HG02981 (cell line): ENCODE data around the gene IGFBP2.
"Not testable (repeated sequence)": the region's sequence is repeated elsewhere in the genome, so short reads cannot be mapped to it uniquely, and the experiment has no call there.

Experiments used
- ATAC-seq: cut with Tn5 transposase; IDR thresholded peaks from one replicate; pipeline ENCODE4 v1.9.1; 2021; ENCODE audit warnings: mild to moderate bottlenecking, moderate library complexity; ENCODE audit not compliant: unreplicated experiment

Gene IGFBP2, protein sequence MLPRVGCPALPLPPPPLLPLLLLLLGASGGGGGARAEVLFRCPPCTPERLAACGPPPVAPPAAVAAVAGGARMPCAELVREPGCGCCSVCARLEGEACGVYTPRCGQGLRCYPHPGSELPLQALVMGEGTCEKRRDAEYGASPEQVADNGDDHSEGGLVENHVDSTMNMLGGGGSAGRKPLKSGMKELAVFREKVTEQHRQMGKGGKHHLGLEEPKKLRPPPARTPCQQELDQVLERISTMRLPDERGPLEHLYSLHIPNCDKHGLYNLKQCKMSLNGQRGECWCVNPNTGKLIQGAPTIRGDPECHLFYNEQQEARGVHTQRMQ

DNA sequence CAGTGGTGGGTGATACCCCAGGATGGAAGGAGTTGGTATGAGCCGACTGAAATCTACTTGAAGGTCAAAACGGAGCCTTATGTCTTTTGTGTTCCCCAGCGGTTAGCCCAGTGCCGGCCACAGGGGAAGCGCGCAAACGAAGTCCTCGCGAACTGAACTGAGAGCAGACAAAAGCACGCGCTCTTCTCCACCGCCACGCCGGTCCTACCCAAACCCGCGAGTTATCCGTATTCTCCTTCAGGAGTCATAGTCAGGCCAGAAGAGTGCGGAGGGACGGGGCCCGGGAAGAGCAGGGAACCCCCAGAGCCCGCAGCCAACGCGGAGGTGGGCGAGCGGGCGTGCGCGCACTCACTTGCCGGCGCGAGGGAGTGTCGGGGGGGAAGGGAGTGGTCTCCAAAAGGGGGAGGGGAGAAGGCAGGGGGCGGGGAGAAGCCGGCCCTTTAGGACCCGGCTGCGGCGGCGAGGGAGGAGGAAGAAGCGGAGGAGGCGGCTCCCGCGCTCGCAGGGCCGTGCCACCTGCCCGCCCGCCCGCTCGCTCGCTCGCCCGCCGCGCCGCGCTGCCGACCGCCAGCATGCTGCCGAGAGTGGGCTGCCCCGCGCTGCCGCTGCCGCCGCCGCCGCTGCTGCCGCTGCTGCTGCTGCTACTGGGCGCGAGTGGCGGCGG is at the start of gene IGFBP2:
Gene IGFBP2 (plus strand): TSS at position 469 of the 664 bp plus-strand sequence. CDS start 104 bp downstream, at position 573.
- ATAC-seq, result no peak

DNA sequence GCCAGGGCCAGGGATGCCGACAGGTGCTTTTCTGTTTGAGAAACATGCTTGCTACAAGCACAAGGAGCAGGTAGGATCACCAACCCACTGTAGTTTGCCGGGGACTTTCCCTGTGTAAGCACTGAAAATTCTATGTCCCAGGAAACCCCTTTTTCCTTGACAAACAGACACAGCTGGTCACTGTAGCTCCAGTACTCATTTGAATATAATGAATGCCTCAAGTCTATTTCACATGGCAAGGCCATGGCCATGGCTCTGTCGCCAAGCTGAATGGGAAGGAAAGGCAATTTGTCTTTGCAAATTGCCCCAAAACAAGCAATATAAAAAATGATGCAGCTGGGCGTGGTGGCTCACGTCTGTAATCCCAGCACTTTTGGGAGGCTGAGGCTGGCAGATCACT is 49.6 kb upstream of the IGFBP2 start:
- ATAC-seq, result no peak

DNA sequence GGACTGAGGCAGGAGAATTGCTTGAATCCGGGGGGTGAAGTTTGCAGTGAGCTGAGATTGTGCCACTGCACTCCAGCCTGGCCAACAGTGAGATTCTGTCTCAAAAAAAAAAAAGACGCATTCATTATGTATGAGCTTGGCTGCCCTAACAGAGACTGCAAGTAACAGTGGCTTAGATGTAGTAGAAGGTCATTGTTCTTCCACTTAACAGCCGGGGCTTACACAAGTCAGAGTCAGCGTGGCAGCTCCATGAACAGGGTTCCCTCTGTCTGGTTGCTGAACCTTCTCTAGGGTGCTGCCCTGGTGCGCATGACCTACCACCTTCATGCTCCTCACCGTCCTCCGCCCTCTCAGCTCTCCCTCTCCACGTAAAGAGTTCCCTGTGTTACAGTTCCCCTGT is 49.1 kb upstream of the IGFBP2 start:
- ATAC-seq, result no peak

DNA sequence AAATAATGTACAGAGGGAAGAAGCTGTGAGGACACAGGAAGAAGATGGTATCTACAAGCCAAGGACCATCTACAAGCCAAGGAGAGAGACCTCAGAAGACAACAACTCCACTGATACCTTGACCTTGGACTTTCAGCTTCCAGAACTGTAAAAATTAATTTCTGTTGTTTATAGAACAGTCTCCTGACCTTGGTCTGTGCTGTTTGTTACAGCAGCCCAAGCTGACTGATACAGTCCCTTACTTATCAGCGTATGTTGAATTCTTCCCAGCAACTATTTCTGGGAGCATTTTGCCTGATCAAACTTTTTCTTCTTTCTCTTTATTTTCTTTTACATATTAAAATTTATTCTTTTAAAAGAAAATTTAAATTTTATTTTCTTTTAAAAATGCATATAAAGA is 47.8 kb upstream of the IGFBP2 start:
- no peak for ATAC-seq

DNA sequence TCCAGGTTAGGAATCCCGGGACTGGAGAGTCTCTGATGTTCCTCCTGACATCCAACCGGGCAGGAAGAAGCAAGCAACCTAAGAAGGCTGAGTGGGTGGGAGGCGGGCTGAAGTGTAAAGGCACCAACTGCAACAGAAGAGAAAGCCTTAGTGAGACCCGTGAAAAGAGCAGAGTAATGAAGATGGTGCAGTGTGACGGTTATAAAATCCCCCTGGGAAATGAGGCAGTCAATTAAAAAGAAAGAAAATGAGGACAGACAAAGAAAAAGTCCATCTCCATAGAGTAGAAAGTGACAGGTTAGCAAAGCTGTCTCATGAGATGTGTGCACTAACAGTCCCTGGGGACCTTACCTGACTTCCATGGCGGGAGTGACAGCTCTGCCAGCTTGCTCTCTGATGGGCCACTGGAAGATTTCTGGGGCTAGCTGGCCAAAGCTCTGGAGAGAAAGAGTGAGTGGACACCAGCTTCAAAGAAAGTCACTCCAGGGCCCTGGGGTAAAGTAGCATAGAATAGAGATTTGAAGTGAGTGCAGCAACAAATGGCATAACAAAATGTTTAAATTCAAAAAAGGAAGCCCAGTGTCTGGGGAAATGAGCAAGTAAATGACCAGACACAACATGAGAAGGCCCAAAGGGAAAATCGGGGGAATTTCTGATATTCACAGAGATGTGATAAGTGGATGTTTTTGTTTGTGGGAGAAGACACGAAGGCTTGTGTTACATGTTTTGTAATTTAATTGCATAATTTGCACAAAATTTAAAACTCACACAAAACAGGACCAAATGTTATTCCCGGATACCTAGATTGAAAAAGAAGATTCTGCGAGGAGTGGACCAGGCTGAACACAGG is 44.1 kb upstream of the IGFBP2 start:
- no peak for ATAC-seq

DNA sequence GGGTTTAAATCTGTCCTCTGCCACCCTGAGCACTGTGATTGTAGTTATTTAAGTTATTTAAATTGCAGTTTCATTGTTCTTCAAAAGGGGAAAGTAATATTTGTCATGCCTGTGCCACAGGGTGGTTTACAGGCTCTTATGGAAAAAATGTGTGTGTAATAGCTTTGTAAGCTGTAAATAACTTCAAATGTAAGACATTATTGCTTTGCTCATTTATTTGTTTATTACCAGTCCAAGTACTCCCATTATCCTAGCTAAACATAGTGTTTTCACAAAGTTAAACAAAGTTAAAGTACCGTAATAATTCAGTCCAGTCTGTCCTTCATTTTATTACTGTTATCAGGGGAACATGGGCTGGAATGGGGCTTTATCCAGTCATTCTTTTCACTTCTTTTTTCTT is 43.4 kb upstream of the IGFBP2 start:
- ATAC-seq, result no peak

DNA sequence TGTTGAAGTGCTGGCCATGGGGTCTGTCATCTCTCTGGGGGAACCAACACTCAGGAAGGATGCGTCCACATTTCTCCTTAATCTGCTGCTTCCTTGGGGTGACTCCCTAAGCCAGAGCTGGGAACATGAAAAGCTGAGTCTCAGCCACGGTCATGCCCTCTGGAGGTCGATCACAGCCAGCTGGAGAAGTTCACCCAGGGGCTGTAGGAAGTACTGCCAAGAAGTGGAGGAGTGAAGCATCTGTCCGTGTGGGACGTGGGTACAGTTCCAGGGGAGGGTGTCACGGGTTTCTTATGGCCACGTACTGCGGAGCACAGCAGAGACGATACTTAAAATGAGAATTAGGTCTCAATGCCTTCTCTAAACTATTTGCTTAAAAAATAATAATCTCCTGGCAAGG is 42.4 kb upstream of the IGFBP2 start:
- no peak for ATAC-seq

DNA sequence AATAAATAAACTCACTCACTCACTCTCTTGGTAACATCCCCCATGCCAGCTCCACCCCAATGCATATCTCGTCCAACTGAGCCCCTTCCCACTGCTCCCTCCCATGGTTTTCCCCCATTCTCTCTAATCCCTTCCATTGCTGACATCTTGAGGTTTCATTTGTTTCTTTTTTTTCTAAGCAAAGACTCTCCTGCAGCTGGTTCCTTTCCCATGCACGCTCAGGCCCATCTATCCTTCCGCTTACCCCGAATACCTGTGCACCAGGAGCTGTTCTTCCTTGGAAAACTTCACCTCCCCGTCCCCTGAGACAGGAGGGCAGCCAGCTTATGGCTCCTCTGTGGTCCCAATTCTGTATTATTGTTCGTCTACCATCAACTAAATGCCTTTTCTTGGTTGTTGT is 41.7 kb upstream of the IGFBP2 start:
- ATAC-seq, result no peak

DNA sequence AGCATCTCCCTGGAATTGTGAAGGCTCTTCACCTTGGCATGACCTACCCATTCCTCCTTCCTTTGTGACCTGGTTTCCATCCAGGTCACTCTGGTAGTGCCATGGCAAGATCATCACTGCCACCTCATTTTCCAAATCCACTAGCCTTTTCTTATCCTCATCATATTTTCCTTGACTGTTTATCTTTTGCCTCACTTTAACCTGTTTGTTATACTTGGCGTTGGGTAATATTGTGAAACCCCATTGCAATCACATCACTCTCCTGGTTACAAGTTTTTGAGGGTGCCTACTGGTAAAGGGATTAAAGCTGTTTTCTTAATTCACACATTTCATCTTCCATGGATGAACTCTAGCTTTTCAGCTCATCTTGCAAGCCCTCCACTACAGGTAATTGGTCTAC is 39.1 kb upstream of the IGFBP2 start:
- no peak for ATAC-seq

DNA sequence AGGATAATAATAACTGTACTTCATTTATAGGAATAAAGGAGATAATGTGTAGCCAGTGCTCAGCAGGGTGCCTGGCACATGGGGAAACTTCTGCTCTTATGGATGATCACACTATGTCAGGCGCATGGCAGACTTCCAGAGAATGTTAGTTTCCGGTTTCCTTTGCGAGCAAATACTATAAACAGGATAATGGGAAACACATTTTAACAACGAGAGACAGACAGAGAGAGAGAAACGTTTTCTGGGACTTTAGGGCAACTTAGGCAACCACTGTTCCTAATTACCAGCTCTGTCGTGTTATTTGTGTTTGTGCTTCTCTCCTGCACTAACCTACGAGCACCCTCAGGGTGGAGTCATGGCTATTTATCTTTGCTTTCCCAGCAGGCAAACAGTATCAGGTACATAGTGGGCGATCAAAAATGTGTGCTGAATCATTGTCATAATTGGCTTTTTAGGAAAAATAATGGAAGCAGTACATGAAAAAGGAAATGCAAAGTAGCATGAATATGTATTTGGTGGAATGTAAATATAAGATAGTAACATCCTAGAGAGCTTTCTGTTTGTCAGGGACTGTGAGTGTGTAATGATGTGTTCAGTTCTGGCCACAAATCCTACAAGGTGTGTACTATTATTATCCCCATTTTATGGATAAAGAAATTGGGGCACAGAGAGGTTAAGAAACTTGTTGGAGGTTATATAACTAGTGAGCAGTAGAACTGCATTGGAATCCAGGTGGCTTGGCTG is 36.8 kb upstream of the IGFBP2 start:
- no peak for ATAC-seq

DNA sequence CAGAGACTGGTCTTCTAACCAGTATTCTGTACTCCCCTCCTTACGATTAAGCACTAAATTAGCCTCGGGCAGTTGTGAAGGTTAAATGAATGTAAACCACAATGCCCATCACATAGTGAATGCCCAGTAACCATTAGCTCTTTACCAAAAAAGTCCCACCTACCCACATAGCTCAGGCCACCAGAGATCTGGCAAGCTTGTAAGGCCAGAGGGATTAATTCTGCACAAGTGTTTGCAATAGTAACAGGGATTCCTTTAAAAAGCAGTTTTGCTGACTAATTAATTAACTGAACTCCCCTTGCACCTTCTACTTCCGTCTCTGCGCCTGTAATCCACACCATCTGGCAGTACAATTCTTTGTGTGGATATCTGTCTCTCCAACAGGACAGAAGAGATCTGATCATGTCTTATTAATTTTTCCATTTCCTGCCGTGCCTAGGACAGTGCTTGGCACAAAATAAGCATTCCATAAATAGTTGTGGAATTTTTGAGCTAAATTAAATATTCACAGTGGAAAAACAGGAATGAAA is 36.2 kb upstream of the IGFBP2 start:
- no peak for ATAC-seq

DNA sequence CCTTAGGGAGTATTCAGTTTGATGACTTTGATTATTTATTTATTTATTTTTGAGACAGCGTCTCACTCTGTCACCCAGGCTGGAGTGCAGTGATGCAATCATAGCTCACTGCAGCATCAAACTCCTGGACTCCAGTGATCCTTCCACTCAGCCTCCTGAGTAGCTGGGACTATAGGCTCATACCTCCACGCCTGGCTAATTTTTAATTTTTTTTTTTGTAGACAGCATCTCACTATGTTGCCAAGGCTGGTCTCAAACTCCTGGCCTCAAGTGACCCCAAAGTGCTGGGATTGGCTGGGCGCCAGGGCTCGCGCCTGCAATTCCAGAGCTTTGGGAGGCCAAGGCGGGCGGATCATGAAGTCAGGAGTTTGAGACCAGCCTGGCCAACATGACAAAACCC is 35.4 kb upstream of the IGFBP2 start:
- not testable (repeated sequence) for ATAC-seq

DNA sequence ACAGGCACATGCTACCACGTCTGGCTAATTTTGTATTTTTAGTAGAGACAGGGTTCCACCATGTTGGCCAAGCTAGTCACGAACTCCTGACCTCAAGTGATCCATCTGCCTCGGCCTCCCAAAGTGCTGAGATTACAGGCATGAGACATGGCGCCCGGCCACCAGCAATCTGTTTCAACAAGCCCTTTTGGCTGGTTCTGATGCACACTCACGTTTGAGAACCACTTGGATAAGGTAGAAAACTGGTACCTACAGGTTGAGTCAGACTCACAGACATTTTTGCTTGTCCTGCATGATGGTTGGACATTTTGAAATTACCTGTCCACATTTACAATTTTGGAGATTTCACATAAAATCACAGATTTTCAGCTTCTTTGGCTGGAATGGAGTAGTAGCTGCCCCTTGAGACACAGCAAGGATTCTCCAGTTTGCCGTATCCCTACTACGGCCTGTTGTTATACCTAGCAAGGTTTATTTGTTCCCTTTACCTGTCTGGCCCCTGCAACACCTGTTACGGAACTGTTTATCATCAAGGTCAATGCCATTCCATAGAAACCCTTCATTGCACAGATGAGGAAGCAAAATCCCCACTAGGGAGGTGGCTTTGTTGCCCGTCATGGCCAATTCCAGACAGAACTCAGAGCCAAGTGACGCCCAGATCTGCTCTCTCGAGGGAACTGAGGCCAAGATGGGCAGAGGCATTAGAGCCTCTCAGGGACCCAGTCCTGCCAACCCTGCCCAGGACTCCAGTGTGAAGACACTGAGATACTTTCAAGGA is 31.4 kb upstream of the IGFBP2 start:
- no peak for ATAC-seq

DNA sequence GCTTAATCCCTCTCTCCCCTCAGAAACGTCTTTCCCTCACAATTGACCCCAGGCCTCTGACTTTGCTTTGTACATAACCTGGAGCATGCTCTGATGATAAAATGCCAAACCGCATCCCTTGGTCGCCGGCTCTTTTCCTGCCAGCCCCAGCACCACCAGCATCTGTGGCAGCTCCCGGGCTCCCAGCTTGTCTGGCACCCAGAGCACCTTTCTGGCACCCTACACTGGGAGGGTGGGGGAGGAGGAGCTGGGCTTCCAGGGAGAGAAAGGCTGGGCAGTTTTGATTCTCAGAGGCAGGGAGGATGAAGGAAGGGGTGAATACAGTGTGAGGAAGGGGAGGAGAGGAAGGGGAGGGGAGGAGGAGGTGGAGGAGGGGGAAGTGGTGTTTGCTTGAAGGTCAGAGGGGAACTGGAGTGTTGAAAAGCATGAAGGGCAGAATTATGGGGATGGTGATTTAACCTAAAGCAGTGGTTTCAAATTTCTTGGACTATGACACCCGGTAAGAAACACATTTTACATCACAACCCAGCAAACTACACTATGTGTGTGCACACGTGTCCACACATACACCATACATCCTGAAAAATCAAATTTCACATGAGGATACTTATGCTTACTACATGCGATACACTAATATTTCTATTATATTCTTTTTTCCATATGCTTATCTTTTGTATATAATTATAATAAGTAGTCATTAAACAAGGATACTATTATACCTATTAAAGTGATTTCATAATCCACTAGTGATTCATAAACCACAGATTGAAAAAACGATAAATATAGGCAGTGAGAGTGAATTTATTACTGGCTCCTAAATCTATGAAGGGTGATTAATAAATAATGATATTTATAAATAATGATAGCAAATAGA is 30.0 kb upstream of the IGFBP2 start:
- ATAC-seq, result no peak

DNA sequence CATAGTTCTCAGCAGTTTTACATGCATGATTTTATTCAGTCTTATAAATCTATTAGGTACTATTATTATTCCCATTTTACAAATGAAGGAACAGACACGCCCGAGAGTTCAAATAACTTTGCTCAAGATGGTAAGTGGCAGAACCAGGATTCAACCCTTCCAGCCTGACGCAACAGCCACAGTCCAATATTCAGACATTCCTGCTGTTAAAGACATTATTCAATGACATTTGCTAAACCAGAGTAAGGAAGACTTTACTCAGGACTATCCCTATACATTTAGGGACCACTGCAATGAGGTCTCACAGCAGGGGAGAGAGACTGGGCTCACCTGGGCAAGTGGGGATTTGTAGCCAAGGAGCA is 29.4 kb upstream of the IGFBP2 start:
- no peak for ATAC-seq

DNA sequence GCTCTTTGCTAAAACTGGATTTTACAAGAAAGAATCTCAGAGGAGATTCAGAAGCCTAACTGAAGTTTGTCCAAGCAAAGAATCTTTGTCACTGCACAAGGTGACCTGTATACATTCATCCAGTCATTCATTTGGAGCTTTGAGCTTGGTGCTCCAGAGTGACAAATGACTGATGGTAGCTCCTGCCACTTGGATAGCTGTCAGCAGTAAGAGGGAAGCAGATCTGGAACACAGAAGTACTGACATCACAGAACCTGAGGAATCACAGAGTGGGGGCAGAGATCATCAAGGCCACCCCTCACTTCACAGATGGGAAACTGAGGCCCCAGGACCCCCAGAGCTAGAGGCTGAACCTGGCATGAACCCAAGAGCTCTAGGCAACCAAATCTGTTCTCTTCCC is 28.8 kb upstream of the IGFBP2 start:
- no peak for ATAC-seq

DNA sequence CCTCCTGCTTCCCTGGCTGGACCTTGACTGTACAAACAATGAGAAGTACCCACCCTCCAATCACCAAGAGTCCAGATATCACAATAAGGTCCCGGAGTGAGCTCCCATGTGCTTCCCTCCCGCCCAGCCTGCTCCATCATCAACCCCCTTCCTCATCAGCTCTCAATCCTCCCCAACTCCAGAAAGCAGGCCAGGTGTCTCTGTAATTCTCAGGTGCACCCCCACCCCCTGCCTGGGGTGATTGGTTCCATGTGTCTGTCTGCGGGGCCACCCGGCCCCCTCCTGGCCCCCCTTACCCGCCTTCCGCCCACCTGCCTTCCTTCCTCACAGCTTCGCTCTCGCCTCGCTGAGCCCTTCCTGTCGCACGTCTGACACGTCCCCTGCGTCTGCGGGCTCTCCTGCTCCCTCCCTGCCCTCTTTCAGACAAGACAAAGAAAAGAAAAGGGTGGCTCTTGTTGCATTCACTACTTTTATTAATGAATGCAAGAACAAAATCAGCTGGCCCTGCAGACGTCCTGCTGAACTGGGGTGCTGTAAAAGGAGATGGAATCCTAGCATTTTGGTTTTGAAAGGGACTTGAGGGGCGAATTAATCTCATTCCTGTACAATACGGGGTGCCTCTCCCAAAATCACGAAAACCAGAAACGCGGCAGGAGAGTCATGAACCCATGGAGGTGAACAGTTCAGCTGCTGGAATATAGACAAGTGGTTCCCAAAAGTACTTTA is 26.5 kb upstream of the IGFBP2 start:
- ATAC-seq, result peak; percentile 81

DNA sequence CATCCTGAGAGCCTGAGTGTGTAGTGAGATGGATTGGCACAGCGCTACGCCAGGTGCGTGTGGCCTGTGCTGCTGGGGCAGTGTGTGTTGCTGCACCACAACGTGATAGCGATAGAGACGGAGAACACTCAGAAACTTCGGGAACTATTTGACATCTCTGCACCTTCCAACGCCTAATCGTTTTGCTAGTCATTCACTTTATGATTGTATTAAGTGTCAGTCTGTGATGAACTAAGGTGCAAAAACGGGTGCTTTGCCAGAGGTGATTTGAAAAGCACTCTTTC is 26.0 kb upstream of the IGFBP2 start:
- ATAC-seq, result no peak

DNA sequence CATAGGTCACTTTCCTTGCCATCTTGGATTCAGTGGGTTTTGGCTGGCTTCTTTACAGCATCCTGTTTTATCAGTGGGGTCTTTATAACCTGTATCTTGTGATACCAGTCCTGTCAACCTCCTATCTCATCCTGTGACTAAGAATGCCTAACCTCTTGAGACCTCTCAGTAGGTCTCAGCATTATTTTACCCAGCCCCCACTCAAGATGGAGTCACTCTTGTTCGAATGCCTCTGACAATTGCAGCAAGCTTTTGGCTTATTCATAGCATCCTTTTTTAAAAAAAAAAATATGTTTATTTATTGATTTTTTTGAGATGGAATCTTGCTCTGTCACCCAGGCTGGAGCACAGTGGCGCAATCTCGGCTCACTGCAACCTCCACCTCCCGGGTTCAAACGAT is 24.7 kb upstream of the IGFBP2 start:
- ATAC-seq, result no peak
